K562 (cell line): Measurements from ENCODE around the gene KLK2.

ENCODE experiments used
- CTCF ChIP-seq, 3 experiments: IDR thresholded peaks in 2 of 3; conservative IDR thresholded peaks in 1 of 3; 2 replicates each; pipeline ENCODE4 v1.5.1; 2011 to 2012; ENCODE audit warnings: low read length in 3 of 3, mild to moderate bottlenecking in 3 of 3, control low read depth in 2 of 3, improper control_type of control experiment in 1 of 3, inconsistent platforms in 1 of 3, low read depth in 1 of 3, mixed read lengths in 1 of 3, moderate library complexity in 1 of 3; ENCODE audit not compliant: insufficient read depth in 2 of 3
- CTCFL ChIP-seq: IDR thresholded peaks from 2 replicates; pipeline ENCODE4 v1.6.1; 2011; ENCODE audit warnings: borderline replicate concordance, low read depth, mild to moderate bottlenecking, moderate library complexity, low read length; ENCODE audit not compliant: insufficient read depth, poor library complexity, severe bottlenecking
- MBD1 ChIP-seq: fragments of 250-450 bp; sonication (Bioruptor Pico); IDR thresholded peaks from 2 replicates; pipeline ENCODE4 v1.8.0; 2022; ENCODE audit warnings: inconsistent platforms
- REST ChIP-seq, 2 experiments: fragments of 450-650 bp; formaldehyde crosslinking in 1 of 2; IDR thresholded peaks; 2 replicates each; pipeline versions ENCODE4 v1.4.0 to v1.6.1; 2014 to 2020; ENCODE audit warnings: mild to moderate bottlenecking in 2 of 2, borderline replicate concordance in 1 of 2, low read depth in 1 of 2
- SNAPC5 ChIP-seq: fragments of 250-450 bp; sonication (Bioruptor Pico); IDR thresholded peaks from 2 replicates; pipeline ENCODE4 v1.8.0; 2021; ENCODE audit warnings: moderate library complexity, mild to moderate bottlenecking, inconsistent platforms
- THAP12 ChIP-seq: fragments of 250-450 bp; sonication (Bioruptor Pico); IDR thresholded peaks from 2 replicates; pipeline ENCODE4 v1.9.0; 2021; ENCODE audit warnings: mild to moderate bottlenecking, inconsistent platforms
- ZC3H11A ChIP-seq: IDR thresholded peaks from 2 replicates; pipeline ENCODE4 v1.6.1; 2012; ENCODE audit warnings: low read depth, low read length, improper control_type of control experiment
- ZNF398 ChIP-seq: fragments of 250-450 bp; sonication (Bioruptor Pico); IDR thresholded peaks from 2 replicates; pipeline ENCODE4 v1.8.0; 2021; ENCODE audit warnings: moderate library complexity, mild to moderate bottlenecking, inconsistent platforms

DNA sequence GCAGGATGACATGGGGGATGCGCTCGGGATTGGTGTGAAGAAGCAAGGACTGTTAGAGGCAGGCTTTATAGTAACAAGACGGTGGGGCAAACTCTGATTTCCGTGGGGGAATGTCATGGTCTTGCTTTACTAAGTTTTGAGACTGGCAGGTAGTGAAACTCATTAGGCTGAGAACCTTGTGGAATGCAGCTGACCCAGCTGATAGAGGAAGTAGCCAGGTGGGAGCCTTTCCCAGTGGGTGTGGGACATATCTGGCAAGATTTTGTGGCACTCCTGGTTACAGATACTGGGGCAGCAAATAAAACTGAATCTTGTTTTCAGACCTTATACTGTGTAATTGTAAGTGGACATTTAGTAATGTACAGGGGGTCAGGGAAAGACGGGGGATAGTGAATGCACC is 7.0 kb downstream of the KLK2 start:
- TF ChIP-seq CTCF (IDR thresholded peaks at IDR 0.05 in 2 of 3, conservative IDR thresholded peaks at IDR 0.05 in 1 of 3; ENCODE audit: insufficient read depth in 2 of 3, low read depth in 1 of 3, low read length in 3 of 3) = no peak
- no peak for TF ChIP-seq REST (IDR thresholded peaks at IDR 0.05; ENCODE audit: borderline replicate concordance)
- no peak for TF ChIP-seq REST (CRISPR knock-in tag; IDR thresholded peaks at IDR 0.05; ENCODE audit: low read depth)
- no peak for TF ChIP-seq ZC3H11A
- no peak for TF ChIP-seq CTCFL
- no peak for TF ChIP-seq MBD1 (CRISPR knock-in tag)
- TF ChIP-seq ZNF398 = no peak
- no peak for TF ChIP-seq THAP12 (CRISPR knock-in tag)
- no peak for TF ChIP-seq SNAPC5 (CRISPR knock-in tag)
